MCF 10A (cell line): Measurements from ENCODE around the gene USP8. TPM values are rescaled to one million over a fixed set of nuclear protein-coding genes. Genes with fewer than 3 reads are reported as not detected.
"Not testable (repeated sequence)": the region's sequence is repeated elsewhere in the genome, so short reads cannot be mapped to it uniquely, and the experiment has no call there.

ENCODE experiments used
- BruUV-seq: library from RNA; stranded (reverse); fragments of 400-500 nt; replicated peaks from 2 replicates; lab custom pipeline; 2021; lab: Mats Ljungman, UMichigan
- CTCF ChIA-PET: fragments of 300-600 bp; sonication (Branson Sonifier 250); formaldehyde crosslinking; extraction: SDS; loops from one replicate; lab custom pipeline; 2021; ENCODE audit warnings: antibody characterized with exemption, inconsistent platforms; lab: Yijun Ruan, JAX
- POLR2A ChIA-PET: fragments of 300-600, 350-650 bp; sonication (Branson Sonifier 250); formaldehyde crosslinking; extraction: SDS; loops from one replicate; lab custom pipeline; 2020; ENCODE audit warnings: antibody characterized with exemption, inconsistent platforms; lab: Yijun Ruan, JAX
- DNase-seq: peaks from one replicate; pipeline ENCODE4 v3.0.0-alpha.2; 2018; ENCODE audit not compliant: unreplicated experiment
- H3K27ac Mint-ChIP-seq: one replicate; pipeline ENCODE4 v1.8.0; 2022; ENCODE audit warnings: mild to moderate bottlenecking, low read depth, mixed read lengths; ENCODE audit not compliant: unreplicated experiment
- H3K27me3 Mint-ChIP-seq: one replicate; pipeline ENCODE4 v1.8.0; 2022; ENCODE audit warnings: mixed read lengths; ENCODE audit not compliant: insufficient read depth, unreplicated experiment
- H3K36me3 Mint-ChIP-seq: one replicate; pipeline ENCODE4 v1.8.0; 2022; ENCODE audit warnings: mild to moderate bottlenecking, moderate library complexity, mixed read lengths; ENCODE audit not compliant: insufficient read depth, unreplicated experiment
- H3K4me1 Mint-ChIP-seq: one replicate; pipeline ENCODE4 v1.8.0; 2022; ENCODE audit warnings: mixed read lengths; ENCODE audit not compliant: insufficient read depth, unreplicated experiment
- H3K4me3 Mint-ChIP-seq: one replicate; pipeline ENCODE4 v1.8.0; 2022; ENCODE audit warnings: mild to moderate bottlenecking, moderate library complexity, mixed read lengths; ENCODE audit not compliant: unreplicated experiment
- H3K9me3 Mint-ChIP-seq: one replicate; pipeline ENCODE4 v1.8.0; 2022; ENCODE audit warnings: mixed read lengths; ENCODE audit not compliant: unreplicated experiment
- CTCF ChIP-seq: fragments of 200-600 bp; IDR thresholded peaks from one replicate; pipeline ENCODE4 v1.8.0; 2022; ENCODE audit warnings: antibody characterized with exemption, mild to moderate bottlenecking; ENCODE audit not compliant: unreplicated experiment
- intact Hi-C: fragments of 100-400 bp; cut with micrococcal nuclease; formaldehyde crosslinking; loops from 2 replicates; pipeline ENCODE4 v1.14.1; 2022
- total RNA-seq: library from RNA; stranded (reverse); gene quantifications from 2 replicates; pipeline ENCODE4 v1.2.3, GENCODE V29; 2022

The USP8 gene
- total RNA-seq, 1 experiment from 2014 or later: 72.7 TPM

- no peak for DNase-seq
- Mint-ChIP-seq H3K36me3 (peaks cover 57% of the 10 kb centered on the region), H3K27me3 (no peaks in the 10 kb centered on the region), H3K4me3 (no peak overlapping the region), H3K27ac (no peak overlapping the region), H3K9me3 (no peaks in the 10 kb centered on the region), H3K4me1 (no peaks in the 10 kb centered on the region)
- ChIA-PET CTCF (interaction anchor here (0.5 kb wide), 1 partner anchor 12 kb away, joined by 4 read pairs; no protein-coding TSS in a partner anchor), POLR2A (no interaction called here)
- intact Hi-C loops: no loop called here
- no TSS peak for BruUV-seq
- no peak for TF ChIP-seq CTCF
Observed at GRCh38 chr15:50500352-50500751, 76.1 kb downstream of the USP8 start.

- Mint-ChIP-seq H3K36me3 (peaks cover 50% of the 10 kb centered on the region), H3K27ac (no peak overlapping the region), H3K9me3 (no peaks in the 10 kb centered on the region), H3K4me1 (no peaks in the 10 kb centered on the region), H3K27me3 (no peaks in the 10 kb centered on the region), H3K4me3 (no peak overlapping the region)
- BruUV-seq: no TSS peak
- TF ChIP-seq CTCF: no peak
- CTCF ChIA-PET: interaction anchor here (0.9 kb wide), 1 partner anchor 8 kb away, joined by 5 read pairs; no protein-coding TSS in a partner anchor
- no peak for DNase-seq
- intact Hi-C loops: no loop called here
- POLR2A ChIA-PET: no interaction called here
Observed at GRCh38 chr15:50501815-50502214, 77.6 kb downstream of the USP8 start.

GRCh38 chr15:50503144-50503543 lies 78.9 kb downstream of the USP8 start:
- no TSS peak for BruUV-seq
- Mint-ChIP-seq H3K4me3 (no peak overlapping the region), H3K27me3 (no peaks in the 10 kb centered on the region), H3K9me3 (no peaks in the 10 kb centered on the region), H3K27ac (no peak overlapping the region), H3K36me3 (peaks cover 40% of the 10 kb centered on the region), H3K4me1 (no peaks in the 10 kb centered on the region)
- POLR2A ChIA-PET: no interaction called here
- no peak for DNase-seq
- CTCF ChIA-PET: interaction anchor here (0.6 kb wide), 1 partner anchor 630 kb away, joined by 4 read pairs; no protein-coding TSS in a partner anchor
- intact Hi-C loops: no loop called here
- TF ChIP-seq CTCF: no peak

- peaks cover 19% of the 10 kb centered on the region for H3K36me3 Mint-ChIP-seq
- H3K27me3 Mint-ChIP-seq, H3K27ac Mint-ChIP-seq, intact Hi-C loops, H3K4me3 Mint-ChIP-seq, POLR2A ChIA-PET, BruUV-seq, H3K9me3 Mint-ChIP-seq, DNase-seq, H3K4me1 Mint-ChIP-seq: not testable (repeated sequence)
- CTCF ChIA-PET: interaction anchor here (0.6 kb wide), 1 partner anchor 313 kb away, joined by 4 read pairs; no protein-coding TSS in a partner anchor
Observed at GRCh38 chr15:50505656-50506055, 81.5 kb downstream of the USP8 start.

- POLR2A ChIA-PET: no interaction called here
- Mint-ChIP-seq H3K36me3 (peaks cover 16% of the 10 kb centered on the region), H3K9me3 (no peaks in the 10 kb centered on the region), H3K4me1 (no peaks in the 10 kb centered on the region), H3K27me3 (no peaks in the 10 kb centered on the region), H3K4me3 (no peak overlapping the region), H3K27ac (no peak overlapping the region)
- TF ChIP-seq CTCF: no peak
- intact Hi-C loops: no loop called here
- BruUV-seq: no TSS peak
- no peak for DNase-seq
- CTCF ChIA-PET: interaction anchor here (0.6 kb wide), 1 partner anchor 314 kb away, joined by 4 read pairs; no protein-coding TSS in a partner anchor
Observed at GRCh38 chr15:50506121-50506520, 81.9 kb downstream of the USP8 start.
